WERI-Rb-1 (cell line): ENCODE data around the gene POLA2.
"Not testable (repeated sequence)": the region's sequence is repeated elsewhere in the genome, so short reads cannot be mapped to it uniquely, and the experiment has no call there.

Experiments used
- DNase-seq: peaks from one replicate; pipeline ENCODE4 v3.0.0-alpha.2; 2020
- H3K27ac ChIP-seq: fragments of 250-450 bp; sonication (Bioruptor Pico); 2 replicates; pipeline ENCODE4 v1.5.1; 2020; ENCODE audit warnings: mild to moderate bottlenecking, moderate library complexity
- H3K27me3 ChIP-seq: fragments of 250-450 bp; sonication (Bioruptor Pico); 2 replicates; pipeline ENCODE4 v1.5.1; 2021; ENCODE audit warnings: mild to moderate bottlenecking, low read depth, moderate library complexity; ENCODE audit not compliant: insufficient read depth, severe bottlenecking
- H3K36me3 ChIP-seq: fragments of 250-450 bp; sonication (Bioruptor Pico); 2 replicates; pipeline ENCODE4 v1.5.1; 2020; ENCODE audit warnings: mild to moderate bottlenecking, moderate library complexity
- H3K4me3 ChIP-seq: 2 replicates; pipeline ENCODE4 v1.5.1; 2011; ENCODE audit warnings: low read depth, mild to moderate bottlenecking, control low read depth, low read length
- H3K9me3 ChIP-seq: fragments of 250-450 bp; sonication (Bioruptor Pico); 2 replicates; pipeline ENCODE4 v1.5.1; 2021; ENCODE audit warnings: mild to moderate bottlenecking, moderate library complexity; ENCODE audit not compliant: severe bottlenecking
- CTCF ChIP-seq: IDR thresholded peaks from 2 replicates; pipeline ENCODE4 v1.5.1; 2011; ENCODE audit warnings: low read depth, mild to moderate bottlenecking, control low read depth, inconsistent platforms, low read length

The POLA2 gene

GRCh38 chr11:65325435-65325834 is 63.7 kb downstream of the POLA2 start:
- no peak for TF ChIP-seq CTCF
- Histone ChIP-seq H3K27ac (no peak overlapping the region), H3K27me3 (no peaks in the 10 kb centered on the region)

GRCh38 chr11:65327021-65327420 is 65.3 kb downstream of the POLA2 start:
- TF ChIP-seq CTCF: no peak
- Histone ChIP-seq H3K4me3 (no peak overlapping the region), H3K27ac (no peak overlapping the region), H3K27me3 (no peaks in the 10 kb centered on the region), H3K36me3 (peaks cover 4% of the 10 kb centered on the region; the same call in 1 of the 2 replicates), H3K9me3 (no peaks in the 10 kb centered on the region)
- no peak for DNase-seq

More at GRCh38 chr11:65325435-65325834, 63.7 kb downstream of the POLA2 start:
- Histone ChIP-seq H3K4me3 (no peak overlapping the region), H3K36me3 (peaks cover 18% of the 10 kb centered on the region), H3K9me3 (no peaks in the 10 kb centered on the region)
- no peak for DNase-seq

GRCh38 chr11:65329478-65329877 is 67.7 kb downstream of the POLA2 start:
- no peaks in the 10 kb centered on the region for H3K27me3 ChIP-seq
- TF ChIP-seq CTCF: no peak
- no peaks in the 10 kb centered on the region for H3K9me3 ChIP-seq
- no peaks in the 10 kb centered on the region for H3K36me3 ChIP-seq
- peak overlapping the region; percentile 32; the same call in 1 of the 2 replicates for H3K27ac ChIP-seq
- DNase-seq: no peak
- peak overlapping the region; percentile 27 for H3K4me3 ChIP-seq

- no peaks in the 10 kb centered on the region for H3K27me3 ChIP-seq
- peak; percentile 68 for TF ChIP-seq CTCF
- no peaks in the 10 kb centered on the region for H3K36me3 ChIP-seq
- peak; percentile 88 for DNase-seq
- peak overlapping the region; percentile 32; the same call in 1 of the 2 replicates for H3K27ac ChIP-seq
- H3K4me3 ChIP-seq: peak overlapping the region; percentile 27
- no peaks in the 10 kb centered on the region for H3K9me3 ChIP-seq
Observed at GRCh38 chr11:65329944-65330403, 68.2 kb downstream of the POLA2 start.

GRCh38 chr11:65330544-65330943 is 68.8 kb downstream of the POLA2 start:
- H3K36me3 ChIP-seq: 0 out of 2 replicates have a peak, but pooled peaks cover 4% of the 10 kb centered on the region
- H3K9me3 ChIP-seq: no peaks in the 10 kb centered on the region
- DNase-seq: no peak
- no peak overlapping the region for H3K27ac ChIP-seq
- H3K4me3 ChIP-seq: no peak overlapping the region
- no peaks in the 10 kb centered on the region for H3K27me3 ChIP-seq
- TF ChIP-seq CTCF: no peak

GRCh38 chr11:65332591-65332990 is 70.8 kb downstream of the POLA2 start:
- H3K27ac ChIP-seq, DNase-seq, H3K4me3 ChIP-seq, H3K9me3 ChIP-seq, H3K27me3 ChIP-seq: not testable (repeated sequence)
- peaks cover 13% of the 10 kb centered on the region; the same call in 1 of the 2 replicates for H3K36me3 ChIP-seq
